Right lobe of liver (tissue), 4 donors: Measurements from ENCODE around the gene RERGL.

ENCODE experiments used
- CTCF ChIP-seq, 4 donors: fragments of 200-600 bp in 3 of 4; fragments of 450-650 bp in 1 of 4; IDR thresholded peaks; one replicate each; pipeline versions ENCODE4 v1.5.1 to v1.8.0; 2016 to 2022; ENCODE audit warnings: antibody characterized with exemption in 4 of 4, mild to moderate bottlenecking in 2 of 4
- POLR2A ChIP-seq: fragments of 450-650 bp; IDR thresholded peaks from one replicate; pipeline ENCODE4 v1.6.1; 2017; ENCODE audit warnings: antibody characterized with exemption, mild to moderate bottlenecking
- donor health status: DM: no; HTN: no; CAD: no.
- donor health status: DM: no; HTN: no; CAD: no.
- donor health status: DM: no; HTN: yes; CAD: no.

GRCh38 chr12:18130851-18131250, 40.9 kb upstream of the RERGL start:
- TF ChIP-seq CTCF (IDR thresholded peaks at IDR 0.05) (no peak), POLR2A (no peak)
